ENCODE data around the gene COL23A1. TPM values are rescaled to one million over a fixed set of nuclear protein-coding genes. Genes with fewer than 3 reads are reported as not detected.
A peak's percentile ranks its signal among the peaks of the same experiment; 100 is the strongest.

The COL23A1 gene
- total RNA-seq, 1 experiment from 2014 or later: 15.0 TPM

DNA sequence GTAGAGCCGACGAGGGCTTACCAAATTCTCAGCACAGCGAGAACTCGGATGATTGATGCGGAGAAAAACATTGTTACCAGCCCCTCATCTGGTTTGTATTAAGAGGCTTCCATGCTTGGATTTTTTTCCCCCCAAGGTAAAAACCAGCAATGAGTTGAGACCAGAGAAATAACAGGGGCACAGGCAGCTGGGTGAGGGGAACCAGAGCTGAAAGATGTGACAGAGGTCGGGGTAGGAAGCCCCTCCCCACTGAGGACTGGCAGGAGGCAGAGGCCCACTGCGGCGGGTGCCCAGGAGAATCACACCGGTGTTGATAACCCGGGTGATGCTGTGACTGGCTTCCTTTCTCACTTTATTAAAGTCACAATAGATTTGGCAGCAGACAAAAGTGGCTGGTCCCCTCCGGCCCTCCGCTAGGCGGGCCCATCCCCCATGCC, 241.1 kb downstream of the COL23A1 start:
- TF ChIP-seq CBFB (CRISPR knock-in tag; IDR thresholded peaks at IDR 0.05; ENCODE audit: low read depth) (no peak), ZNF532 (CRISPR knock-in tag; IDR thresholded peaks at IDR 0.05; ENCODE audit: borderline replicate concordance) (no peak), ELF4 (CRISPR knock-in tag; IDR thresholded peaks at IDR 0.05; ENCODE audit: low read depth) (no peak), NR3C1 (CRISPR knock-in tag; conservative IDR thresholded peaks at IDR 0.05; ENCODE audit: low read depth) (no peak), STAT6 (CRISPR knock-in tag; conservative IDR thresholded peaks at IDR 0.05; ENCODE audit: low read depth) (no peak), NFYB (CRISPR knock-in tag; conservative IDR thresholded peaks at IDR 0.05; ENCODE audit: low read depth) (no peak)
- H3K4me1 Mint-ChIP-seq: peaks cover 36% of the 10 kb centered on the region
- no peaks in the 10 kb centered on the region for H3K36me3 Mint-ChIP-seq
- no peak for DNase-seq (ENCODE audit: low spot score)
- H3K9me3 Mint-ChIP-seq: peaks cover 5% of the 10 kb centered on the region
- no peaks in the 10 kb centered on the region for H3K27me3 Mint-ChIP-seq (ENCODE audit: low read depth)
- ChIA-PET CTCF (interaction anchor here (1.2 kb wide), 2 partner anchors 13 to 112 kb away, joined by 3 to 4 read pairs; no protein-coding TSS in a partner anchor), POLR2A (no interaction called here)
- no peak overlapping the region for H3K27ac Mint-ChIP-seq
- no peak for ATAC-seq
- H3K4me3 Mint-ChIP-seq: no peak overlapping the region

DNA sequence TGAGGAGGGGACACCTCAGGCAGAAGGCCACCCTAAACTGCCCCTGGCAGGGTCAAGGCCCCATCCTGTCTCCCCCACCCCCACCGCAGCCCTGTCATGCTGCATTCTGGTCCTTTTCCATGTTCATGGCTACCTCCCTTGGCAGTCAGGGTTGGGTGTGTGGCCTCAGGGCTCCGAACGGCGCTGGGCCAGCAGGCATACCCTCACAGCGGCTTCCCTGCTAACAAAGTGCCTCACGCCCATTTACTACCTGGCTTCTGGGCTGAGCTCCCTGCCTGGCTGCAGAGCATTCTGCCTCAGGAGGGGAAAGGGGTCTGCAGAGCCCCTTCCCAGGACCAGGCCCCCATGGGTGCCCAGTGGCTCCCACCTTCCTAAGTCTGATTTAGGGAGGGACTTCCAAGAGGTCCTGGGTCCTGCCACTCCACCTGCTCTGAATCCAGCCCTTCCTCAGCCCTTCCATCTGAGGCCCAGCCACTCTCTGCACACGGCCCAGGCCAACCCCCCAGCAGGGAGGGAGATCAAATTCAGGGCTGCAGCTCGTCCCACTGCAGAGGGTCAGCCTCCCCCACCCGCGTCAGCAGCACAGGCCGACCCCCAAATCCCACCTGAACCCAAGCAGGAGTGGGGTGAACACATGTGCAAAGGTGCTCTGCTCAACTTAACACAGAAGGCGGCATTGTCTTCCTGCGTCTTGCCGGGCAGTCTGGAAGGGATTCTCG, 241.7 kb downstream of the COL23A1 start:
- DNase-seq (ENCODE audit: low spot score): no peak
- peaks cover 5% of the 10 kb centered on the region for H3K9me3 Mint-ChIP-seq
- no peak overlapping the region for H3K4me3 Mint-ChIP-seq
- CTCF ChIA-PET: interaction anchor here (1.1 to 1.2 kb wide), 3 partner anchors 14 to 113 kb away, joined by 3 to 4 read pairs (median 3); no protein-coding TSS in a partner anchor
- no peaks in the 10 kb centered on the region for H3K27me3 Mint-ChIP-seq (ENCODE audit: low read depth)
- ATAC-seq: peak; percentile 51
- no peaks in the 10 kb centered on the region for H3K36me3 Mint-ChIP-seq
- POLR2A ChIA-PET: interaction anchor here (0.8 kb wide), 1 partner anchor 74 kb away, joined by 3 read pairs; no protein-coding TSS in a partner anchor
- TF ChIP-seq NFYB (CRISPR knock-in tag; conservative IDR thresholded peaks at IDR 0.05; ENCODE audit: low read depth): no peak
- no peak overlapping the region for H3K27ac Mint-ChIP-seq
- peaks cover 30% of the 10 kb centered on the region for H3K4me1 Mint-ChIP-seq

- Mint-ChIP-seq H3K27ac (no peak overlapping the region), H3K4me3 (no peak overlapping the region), H3K4me1 (peaks cover 27% of the 10 kb centered on the region), H3K27me3 (ENCODE audit: low read depth) (no peaks in the 10 kb centered on the region), H3K9me3 (peaks cover 5% of the 10 kb centered on the region), H3K36me3 (no peaks in the 10 kb centered on the region)
- CTCF ChIA-PET: interaction anchor here (1.1 to 1.2 kb wide), 2 partner anchors 64 to 113 kb away, joined by 3 to 4 read pairs; no protein-coding TSS in a partner anchor
- DNase-seq (ENCODE audit: low spot score): no peak
- POLR2A ChIA-PET: interaction anchor here (0.8 kb wide), 1 partner anchor 74 kb away, joined by 3 read pairs; no protein-coding TSS in a partner anchor
- no peak for ATAC-seq
- TF ChIP-seq ATF1 (CRISPR knock-in tag; IDR thresholded peaks at IDR 0.05) (no peak), IRF2 (CRISPR knock-in tag; IDR thresholded peaks at IDR 0.05; ENCODE audit: borderline replicate concordance, low read depth) (no peak), ZNF671 (CRISPR knock-in tag; IDR thresholded peaks at IDR 0.05) (no peak), SMAD3 (CRISPR knock-in tag; IDR thresholded peaks at IDR 0.05; ENCODE audit: borderline replicate concordance) (no peak), ZNF512 (CRISPR knock-in tag; IDR thresholded peaks at IDR 0.05; ENCODE audit: borderline replicate concordance) (no peak)
These were observed 242.2 kb downstream of the COL23A1 start for GRCh38 chr5:178347956-178348355.
